Fibroblast of the aortic adventitia (primary cell): ENCODE results near the gene NCAM2. TPM values are rescaled to one million over a fixed set of nuclear protein-coding genes. Genes with fewer than 3 reads are reported as not detected.

ENCODE experiments used
- DNase-seq: peaks from one replicate; pipeline ENCODE4 v3.0.0-alpha.2; 2010; ENCODE audit warnings: low read depth
- H3K4me3 ChIP-seq: 2 replicates; pipeline ENCODE4 v1.5.1; 2011; ENCODE audit warnings: low read depth, mild to moderate bottlenecking, control low read depth, low read length, moderate library complexity
- total RNA-seq: library from RNA; depleted of rRNA; stranded (reverse); fragments of >200 nt; gene quantifications from 2 replicates; pipeline ENCODE4 v1.2.3, GENCODE V29; 2012; ENCODE audit warnings: low replicate concordance
- TF ChIP-seq, protein P1 (sequence below): IDR thresholded peaks from 2 replicates; pipeline ENCODE4 v1.5.1; 2011; ENCODE audit warnings: mild to moderate bottlenecking, low read length, control low read depth, inconsistent platforms; ENCODE audit not compliant: insufficient read depth

NCAM2 gene
- total RNA-seq, 1 donor, result 19.4 TPM

DNA sequence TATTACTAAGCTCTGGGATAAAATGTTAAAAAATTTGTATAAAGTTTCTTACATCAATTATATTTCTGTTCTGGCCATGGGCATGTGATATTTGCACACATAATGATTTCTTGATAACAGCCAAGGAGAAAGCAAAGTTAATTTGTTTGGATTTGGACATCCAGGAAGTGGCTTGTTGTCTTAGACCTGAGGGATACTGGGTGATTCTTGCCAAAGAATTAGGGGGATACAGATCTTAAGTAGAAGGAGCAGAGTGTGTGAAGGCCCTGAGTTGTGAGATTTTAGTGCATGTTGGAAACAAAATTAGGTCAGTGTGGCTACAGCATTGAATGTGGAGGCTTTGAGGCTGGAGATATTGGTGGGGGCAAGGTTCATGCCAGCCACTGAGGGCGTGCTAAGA, 65.6 kb downstream of the NCAM2 start:
- DNase-seq, result no peak
- no peak overlapping the region for H3K4me3 ChIP-seq
- TF ChIP-seq, protein P1, sequence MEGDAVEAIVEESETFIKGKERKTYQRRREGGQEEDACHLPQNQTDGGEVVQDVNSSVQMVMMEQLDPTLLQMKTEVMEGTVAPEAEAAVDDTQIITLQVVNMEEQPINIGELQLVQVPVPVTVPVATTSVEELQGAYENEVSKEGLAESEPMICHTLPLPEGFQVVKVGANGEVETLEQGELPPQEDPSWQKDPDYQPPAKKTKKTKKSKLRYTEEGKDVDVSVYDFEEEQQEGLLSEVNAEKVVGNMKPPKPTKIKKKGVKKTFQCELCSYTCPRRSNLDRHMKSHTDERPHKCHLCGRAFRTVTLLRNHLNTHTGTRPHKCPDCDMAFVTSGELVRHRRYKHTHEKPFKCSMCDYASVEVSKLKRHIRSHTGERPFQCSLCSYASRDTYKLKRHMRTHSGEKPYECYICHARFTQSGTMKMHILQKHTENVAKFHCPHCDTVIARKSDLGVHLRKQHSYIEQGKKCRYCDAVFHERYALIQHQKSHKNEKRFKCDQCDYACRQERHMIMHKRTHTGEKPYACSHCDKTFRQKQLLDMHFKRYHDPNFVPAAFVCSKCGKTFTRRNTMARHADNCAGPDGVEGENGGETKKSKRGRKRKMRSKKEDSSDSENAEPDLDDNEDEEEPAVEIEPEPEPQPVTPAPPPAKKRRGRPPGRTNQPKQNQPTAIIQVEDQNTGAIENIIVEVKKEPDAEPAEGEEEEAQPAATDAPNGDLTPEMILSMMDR, result no peak

DNA sequence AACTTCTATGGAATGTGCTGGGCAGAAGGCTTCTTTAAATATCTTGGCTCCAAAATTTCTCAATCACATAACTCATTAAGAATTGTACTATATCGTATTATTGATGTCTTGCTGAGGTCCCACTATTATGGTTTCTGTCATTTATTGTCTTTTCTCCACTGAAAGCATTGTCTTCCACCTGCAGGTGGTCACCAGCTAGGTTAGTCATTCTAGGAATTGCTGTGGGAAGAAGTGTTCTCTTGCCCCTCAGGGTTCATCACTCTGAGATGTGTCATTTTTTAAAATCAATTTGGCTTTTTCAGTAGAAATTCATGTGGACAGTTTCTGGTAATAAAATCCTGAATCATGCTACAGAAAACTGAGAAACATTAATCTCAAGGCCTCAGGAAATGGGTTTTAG, 66.1 kb downstream of the NCAM2 start:
- TF ChIP-seq, protein P1, result no peak
- no peak overlapping the region for H3K4me3 ChIP-seq
- no peak for DNase-seq

DNA sequence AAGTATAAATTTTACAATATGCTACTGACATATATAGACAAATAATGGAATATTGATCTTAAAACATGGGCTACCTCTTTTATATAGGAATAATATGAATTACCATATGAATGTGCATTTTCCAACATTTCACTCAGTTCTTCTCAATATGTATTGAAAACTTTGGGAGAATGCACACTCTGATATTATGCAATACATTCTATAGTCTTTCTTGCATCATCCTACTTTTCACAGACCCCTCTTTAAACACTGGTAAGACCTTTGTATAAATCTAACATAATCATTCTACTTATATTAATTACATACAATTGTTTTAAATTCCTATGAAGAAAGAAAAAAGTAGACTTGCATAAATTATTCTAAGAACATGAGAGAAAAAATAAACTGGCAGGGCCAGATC, 69.2 kb downstream of the NCAM2 start:
- H3K4me3 ChIP-seq, result no peak overlapping the region
- TF ChIP-seq, protein P1, result no peak
- no peak for DNase-seq

DNA sequence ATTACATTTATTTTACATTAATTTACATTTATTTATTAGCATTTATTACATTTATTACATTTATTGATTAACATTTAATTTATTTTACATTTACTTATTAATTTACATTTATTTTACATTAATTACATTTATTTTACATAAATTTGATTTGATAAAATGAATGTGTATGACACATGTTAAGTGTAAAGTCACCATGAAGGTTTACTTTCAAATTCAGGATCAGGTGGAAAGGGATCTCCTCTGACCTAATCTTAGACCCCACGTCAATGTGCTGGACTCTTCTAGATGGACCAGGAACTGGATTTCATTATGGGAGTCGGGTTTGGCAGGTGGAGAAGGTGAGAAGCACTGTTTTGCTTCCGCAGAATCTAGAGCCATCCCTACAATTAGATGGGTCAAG, 76.1 kb downstream of the NCAM2 start:
- H3K4me3 ChIP-seq, result no peak overlapping the region
- no peak for DNase-seq
- TF ChIP-seq, protein P1, result no peak

DNA sequence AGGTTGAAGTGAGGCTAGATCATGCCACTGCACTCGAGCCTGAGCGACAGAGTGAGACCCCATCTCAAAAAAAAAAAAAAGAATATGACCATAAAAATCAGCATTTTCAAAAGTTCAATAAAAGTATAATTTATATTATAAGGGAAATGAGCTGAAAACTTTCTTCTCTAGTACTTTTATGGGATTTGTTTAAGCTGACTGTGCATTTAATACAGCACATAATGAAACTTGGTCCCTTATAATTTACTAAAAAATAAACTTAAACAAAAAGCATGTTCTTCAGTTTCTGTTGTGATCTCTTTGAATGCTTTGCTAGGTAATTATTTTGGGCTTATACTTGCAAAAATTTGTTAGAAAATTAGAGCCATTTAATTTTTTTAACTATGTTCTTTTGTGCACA, 77.8 kb downstream of the NCAM2 start:
- TF ChIP-seq, protein P1, result no peak
- H3K4me3 ChIP-seq, result no peak overlapping the region
- no peak for DNase-seq

DNA sequence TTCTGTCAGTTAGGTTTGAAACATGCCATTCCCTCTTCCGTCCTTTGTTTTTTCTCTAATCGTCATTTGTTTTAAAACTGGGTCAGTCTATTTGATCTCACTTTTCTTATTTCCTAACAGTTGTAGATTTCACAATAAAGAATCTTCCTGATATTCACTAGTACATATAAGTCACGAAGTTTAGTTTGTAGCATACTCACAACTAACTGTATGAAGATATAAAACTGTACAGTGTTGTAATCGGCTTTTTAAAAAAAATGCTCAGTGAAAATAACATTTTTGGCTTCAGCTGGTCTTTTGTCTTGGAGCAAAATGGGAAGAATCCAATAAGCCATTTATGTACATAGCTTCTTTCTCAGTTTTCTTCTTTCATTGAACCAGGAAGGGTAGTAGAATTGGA, 78.3 kb downstream of the NCAM2 start:
- TF ChIP-seq, protein P1, result no peak
- DNase-seq, result peak; percentile 25
- H3K4me3 ChIP-seq, result no peak overlapping the region

DNA sequence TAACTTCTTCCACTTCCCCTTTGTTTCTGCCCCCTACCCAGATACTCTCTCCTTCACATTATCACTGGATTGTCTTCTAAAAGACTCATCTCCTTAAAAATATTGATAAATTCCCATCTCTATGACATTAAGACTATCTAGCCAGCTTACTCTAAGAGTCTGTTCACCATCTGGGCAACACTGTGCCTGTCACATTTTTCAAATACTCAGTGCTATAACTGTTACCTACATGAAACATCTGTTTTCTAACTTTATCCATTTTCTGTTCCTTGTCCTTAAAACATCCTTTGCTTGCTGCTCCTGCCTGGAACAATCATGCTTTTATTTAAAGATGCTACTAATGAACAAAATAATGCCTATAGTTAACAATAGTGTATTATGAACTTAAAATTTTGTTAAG, 81.4 kb downstream of the NCAM2 start:
- TF ChIP-seq, protein P1, result no peak
- H3K4me3 ChIP-seq, result no peak overlapping the region
- DNase-seq, result no peak
